Measurements from ENCODE around the gene MYADML2.

The MYADML2 gene

GRCh38 chr17:81927653-81928543 is 19.1 kb downstream of the MYADML2 start, which contains the start of gene MAFG:
Gene MAFG, minus strand, starts transcription at chr17:81927735. Its CDS starts 4,550 bp downstream, at chr17:81923185.
- Histone ChIP-seq H3K27ac (ENCODE audit: low read length) (no peak within 1 kb of the TSS), H3K4me3 (ENCODE audit: low read length) (peak within 1 kb of the TSS; percentile 81), H3K4me1 (ENCODE audit: control insufficient read depth, insufficient read depth, low read length) (peaks cover 19% of the 10 kb centered on the region), H3K27me3 (ENCODE audit: control insufficient read depth, insufficient read depth, low read length) (0 out of 2 replicates have a peak, but pooled peaks cover 1% of the 10 kb centered on the region), H3K9me3 (ENCODE audit: control insufficient read depth, insufficient read depth, low read length) (no peaks in the 10 kb centered on the region), H3K36me3 (ENCODE audit: control insufficient read depth, insufficient read depth, low read length) (no peaks in the 10 kb centered on the region; the same call in 1 of the 2 replicates)
- DNase-seq (ENCODE audit: low read depth, low spot score), result no peak
- no CpG with 5 or more reads among the region's 98 CpGs for WGBS (ENCODE audit: insufficient coverage, insufficient read length)

DNA sequence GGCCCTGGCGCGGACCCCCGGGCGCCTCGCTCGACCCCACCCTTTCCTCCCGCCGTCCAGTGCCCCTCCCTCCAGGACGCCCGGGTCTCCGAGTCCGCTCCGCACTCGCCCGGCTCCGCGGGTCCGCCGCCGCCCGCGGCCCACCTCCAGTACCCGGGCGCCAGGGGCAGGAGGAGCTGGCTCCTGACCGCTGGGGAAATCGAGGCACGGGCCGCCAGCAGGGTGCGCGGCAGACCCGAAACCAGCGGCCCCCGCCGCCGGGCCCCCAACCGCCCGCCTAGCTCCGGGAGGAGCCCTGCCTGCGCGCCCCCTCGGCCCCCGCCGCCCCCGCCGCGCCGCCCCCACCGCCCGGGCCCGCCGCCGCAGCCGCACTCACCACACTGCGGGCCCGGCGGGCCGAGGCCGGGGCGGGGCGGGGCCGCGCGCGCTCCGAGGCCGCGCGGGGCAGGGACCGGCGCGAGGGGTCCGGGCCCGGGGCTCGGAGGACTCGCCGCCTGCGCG is 19.8 kb downstream of the MYADML2 start:
- H3K27ac ChIP-seq (ENCODE audit: low read length), result no peak overlapping the region
- H3K36me3 ChIP-seq (ENCODE audit: control insufficient read depth, insufficient read depth, low read length), result no peaks in the 10 kb centered on the region; the same call in 1 of the 2 replicates

DNA sequence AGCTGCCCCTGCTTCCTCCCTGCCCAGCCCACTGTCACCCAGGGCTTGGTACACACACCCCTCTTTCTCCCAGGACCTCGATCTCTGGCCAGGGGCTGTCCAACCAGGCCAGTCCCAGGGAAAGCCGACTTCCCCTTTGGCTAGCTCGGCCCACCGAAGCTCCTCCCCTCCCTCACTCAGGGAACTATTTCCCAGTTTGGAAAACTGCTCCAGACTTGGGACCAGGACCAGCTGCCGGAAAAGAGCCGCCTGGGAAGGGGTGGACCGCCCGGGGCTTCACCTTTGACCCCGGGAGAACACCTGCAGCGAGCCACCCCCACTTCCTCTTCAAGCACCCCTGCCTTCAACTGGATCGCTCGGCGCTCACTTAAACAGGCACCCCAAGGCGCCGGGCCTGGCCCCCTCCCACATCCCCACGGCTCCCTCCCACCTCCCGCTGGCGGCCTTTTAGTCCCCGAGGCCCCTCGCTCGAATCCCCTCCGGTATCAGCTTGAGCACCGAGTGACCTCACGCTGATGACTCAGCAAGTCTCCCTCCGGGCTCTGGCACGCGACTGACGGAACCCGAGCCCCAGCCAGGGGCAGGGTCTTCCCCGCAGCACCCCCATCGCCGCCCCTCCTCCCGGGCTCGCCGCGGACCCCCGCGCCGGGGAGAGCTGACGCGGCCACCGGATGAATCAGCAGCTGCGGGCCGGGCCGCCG is 20.4 kb downstream of the MYADML2 start:
- Histone ChIP-seq H3K27ac (ENCODE audit: low read length) (no peak overlapping the region), H3K9me3 (ENCODE audit: control insufficient read depth, insufficient read depth, low read length) (no peaks in the 10 kb centered on the region), H3K4me1 (ENCODE audit: control insufficient read depth, insufficient read depth, low read length) (peaks cover 22% of the 10 kb centered on the region), H3K4me3 (ENCODE audit: low read length) (peak overlapping the region; percentile 81), H3K36me3 (ENCODE audit: control insufficient read depth, insufficient read depth, low read length) (peaks cover 4% of the 10 kb centered on the region; the same call in 1 of the 2 replicates), H3K27me3 (ENCODE audit: control insufficient read depth, insufficient read depth, low read length) (0 out of 2 replicates have a peak, but pooled peaks cover 1% of the 10 kb centered on the region)
- no CpG with 5 or more reads among the region's 46 CpGs for WGBS (ENCODE audit: insufficient coverage, insufficient read length)
- no peak for DNase-seq (ENCODE audit: low read depth, low spot score)

More for the DNA sequence above, 19.8 kb downstream of the MYADML2 start:
- Histone ChIP-seq H3K4me1 (ENCODE audit: control insufficient read depth, insufficient read depth, low read length) (peaks cover 22% of the 10 kb centered on the region), H3K9me3 (ENCODE audit: control insufficient read depth, insufficient read depth, low read length) (no peaks in the 10 kb centered on the region), H3K4me3 (ENCODE audit: low read length) (peak overlapping the region; percentile 81), H3K27me3 (ENCODE audit: control insufficient read depth, insufficient read depth, low read length) (0 out of 2 replicates have a peak, but pooled peaks cover 1% of the 10 kb centered on the region)
- DNase-seq (ENCODE audit: low read depth, low spot score), result no peak
- WGBS (ENCODE audit: insufficient coverage, insufficient read length), result no CpG with 5 or more reads among the region's 78 CpGs

DNA sequence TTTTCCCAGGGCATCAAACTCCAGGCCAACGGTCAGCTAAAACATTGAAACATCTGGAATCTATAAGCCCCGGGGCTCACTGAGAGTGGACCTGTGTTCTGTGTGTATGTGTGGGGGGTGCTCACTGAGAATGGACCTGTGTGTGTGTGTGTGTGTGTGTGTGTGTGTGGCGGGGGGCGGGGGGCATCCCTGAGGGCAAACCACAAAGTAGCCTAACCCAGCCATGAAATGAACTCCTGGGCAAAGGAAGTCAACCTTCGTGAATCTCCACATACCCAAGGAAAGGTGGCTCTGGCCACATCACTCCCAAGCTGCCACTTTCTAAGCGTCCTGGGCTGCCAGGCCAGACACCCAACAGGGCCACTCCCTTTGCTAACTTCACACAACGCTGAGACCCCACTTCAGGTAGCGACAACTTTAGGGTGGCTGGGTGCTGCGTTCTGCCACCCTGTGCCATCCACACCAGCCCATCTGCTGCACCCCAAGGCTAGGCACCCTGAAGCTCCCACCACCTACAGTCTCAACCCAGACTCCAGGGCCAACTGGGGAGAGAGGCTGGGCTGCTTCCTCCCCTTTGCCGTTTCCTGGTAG is 21.1 kb downstream of the MYADML2 start:
- Histone ChIP-seq H3K27me3 (ENCODE audit: control insufficient read depth, insufficient read depth, low read length) (0 out of 2 replicates have a peak, but pooled peaks cover 1% of the 10 kb centered on the region), H3K36me3 (ENCODE audit: control insufficient read depth, insufficient read depth, low read length) (peaks cover 6% of the 10 kb centered on the region; the same call in 1 of the 2 replicates), H3K4me3 (ENCODE audit: low read length) (peak overlapping the region; percentile 81; the same call in 1 of the 2 replicates), H3K4me1 (ENCODE audit: control insufficient read depth, insufficient read depth, low read length) (peaks cover 22% of the 10 kb centered on the region), H3K27ac (ENCODE audit: low read length) (no peak overlapping the region), H3K9me3 (ENCODE audit: control insufficient read depth, insufficient read depth, low read length) (no peaks in the 10 kb centered on the region)
- WGBS (ENCODE audit: insufficient coverage, insufficient read length), result no CpG with 5 or more reads among the region's 10 CpGs
- DNase-seq (ENCODE audit: low read depth, low spot score), result no peak

GRCh38 chr17:81924557-81925532 is 22.2 kb downstream of the MYADML2 start:
- Histone ChIP-seq H3K27ac (ENCODE audit: low read length) (no peak overlapping the region), H3K4me3 (ENCODE audit: low read length) (no peak overlapping the region), H3K36me3 (ENCODE audit: control insufficient read depth, insufficient read depth, low read length) (peaks cover 9% of the 10 kb centered on the region; the same call in 1 of the 2 replicates), H3K27me3 (ENCODE audit: control insufficient read depth, insufficient read depth, low read length) (0 out of 2 replicates have a peak, but pooled peaks cover 1% of the 10 kb centered on the region), H3K9me3 (ENCODE audit: control insufficient read depth, insufficient read depth, low read length) (no peaks in the 10 kb centered on the region), H3K4me1 (ENCODE audit: control insufficient read depth, insufficient read depth, low read length) (peaks cover 22% of the 10 kb centered on the region)
- WGBS (ENCODE audit: insufficient coverage, insufficient read length), result no CpG with 5 or more reads among the region's 21 CpGs
- DNase-seq (ENCODE audit: low read depth, low spot score), result no peak

GRCh38 chr17:81923302-81924260 is 23.5 kb downstream of the MYADML2 start:
- Histone ChIP-seq H3K27me3 (ENCODE audit: control insufficient read depth, insufficient read depth, low read length) (0 out of 2 replicates have a peak, but pooled peaks cover under 1% of the 10 kb centered on the region), H3K9me3 (ENCODE audit: control insufficient read depth, insufficient read depth, low read length) (no peaks in the 10 kb centered on the region), H3K4me3 (ENCODE audit: low read length) (no peak overlapping the region; the same call in 1 of the 2 replicates), H3K36me3 (ENCODE audit: control insufficient read depth, insufficient read depth, low read length) (peaks cover 9% of the 10 kb centered on the region; the same call in 1 of the 2 replicates), H3K27ac (ENCODE audit: low read length) (no peak overlapping the region), H3K4me1 (ENCODE audit: control insufficient read depth, insufficient read depth, low read length) (peaks cover 22% of the 10 kb centered on the region)
- WGBS (ENCODE audit: insufficient coverage, insufficient read length), result no CpG with 5 or more reads among the region's 32 CpGs
- DNase-seq (ENCODE audit: low read depth, low spot score), result no peak

GRCh38 chr17:81922566-81923301 is 24.3 kb downstream of the MYADML2 start:
- Histone ChIP-seq H3K27me3 (ENCODE audit: control insufficient read depth, insufficient read depth, low read length) (no peaks in the 10 kb centered on the region), H3K9me3 (ENCODE audit: control insufficient read depth, insufficient read depth, low read length) (no peaks in the 10 kb centered on the region), H3K36me3 (ENCODE audit: control insufficient read depth, insufficient read depth, low read length) (peaks cover 9% of the 10 kb centered on the region; the same call in 1 of the 2 replicates), H3K27ac (ENCODE audit: low read length) (no peak overlapping the region), H3K4me1 (ENCODE audit: control insufficient read depth, insufficient read depth, low read length) (peaks cover 22% of the 10 kb centered on the region), H3K4me3 (ENCODE audit: low read length) (no peak overlapping the region)
- no CpG with 5 or more reads among the region's 58 CpGs for WGBS (ENCODE audit: insufficient coverage, insufficient read length)
- no peak for DNase-seq (ENCODE audit: low read depth, low spot score)

DNA sequence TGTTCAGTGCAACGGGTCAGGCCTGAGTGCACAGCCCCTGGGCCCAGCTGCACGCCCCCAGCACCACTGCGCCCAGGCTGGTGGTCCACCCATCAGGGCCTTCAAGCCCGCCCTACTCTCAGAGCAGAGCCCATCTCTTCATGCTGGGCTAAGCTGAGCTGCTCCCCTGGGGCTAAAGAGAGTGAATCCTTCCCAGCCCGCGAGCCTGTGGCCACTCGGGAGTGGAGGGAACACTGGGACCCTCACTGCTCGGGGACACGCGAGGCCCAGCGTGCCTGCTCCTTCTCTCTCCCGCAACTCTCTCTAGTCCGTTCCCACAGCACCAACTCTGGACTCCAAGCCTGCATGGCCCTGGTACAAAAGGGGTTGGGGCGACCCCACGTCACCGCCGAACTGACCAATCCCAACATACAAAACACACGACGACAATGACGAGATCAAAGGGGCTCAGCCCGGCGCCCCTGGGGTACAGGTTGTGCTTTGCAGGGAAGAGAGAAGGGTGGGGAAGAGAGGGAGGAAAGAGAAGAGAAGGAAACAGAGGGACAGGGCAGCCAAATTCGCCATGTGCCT is 25.0 kb downstream of the MYADML2 start:
- Histone ChIP-seq H3K9me3 (ENCODE audit: control insufficient read depth, insufficient read depth, low read length) (no peaks in the 10 kb centered on the region), H3K36me3 (ENCODE audit: control insufficient read depth, insufficient read depth, low read length) (peaks cover 9% of the 10 kb centered on the region; the same call in 1 of the 2 replicates), H3K27ac (ENCODE audit: low read length) (no peak overlapping the region), H3K4me1 (ENCODE audit: control insufficient read depth, insufficient read depth, low read length) (peaks cover 22% of the 10 kb centered on the region), H3K27me3 (ENCODE audit: control insufficient read depth, insufficient read depth, low read length) (no peaks in the 10 kb centered on the region), H3K4me3 (ENCODE audit: low read length) (no peak overlapping the region)
- no CpG with 5 or more reads among the region's 23 CpGs for WGBS (ENCODE audit: insufficient coverage, insufficient read length)
- DNase-seq (ENCODE audit: low read depth, low spot score), result no peak

Data from iPS DF 6.9 (cell line).